Smooth muscle cell (in vitro differentiated cells): ENCODE results near the gene SRRM3. TPM values are rescaled to one million over a fixed set of nuclear protein-coding genes. Genes with fewer than 3 reads are reported as not detected.

Experiments
- DNase-seq: peaks from one replicate; lab custom pipeline; 2025; ENCODE audit not compliant: unreplicated experiment; lab: John Stamatoyannopoulos, UW
- H2AFZ ChIP-seq: fragments of 200-600 bp; sonication (generic); 2 replicates; pipeline ENCODE4 v1.6.0; 2016; ENCODE audit warnings: antibody characterized with exemption, low read depth, mild to moderate bottlenecking
- H3F3A ChIP-seq: fragments of 200-600 bp; sonication (generic); 2 replicates; pipeline ENCODE4 v1.6.0; 2017; ENCODE audit warnings: antibody characterized with exemption, low read depth
- H3K27ac ChIP-seq: fragments of 200-600 bp; sonication (generic); 2 replicates; pipeline ENCODE4 v1.5.1; 2016; ENCODE audit warnings: low read depth, mild to moderate bottlenecking
- H3K27me3 ChIP-seq: fragments of 200-600 bp; sonication (generic); 2 replicates; pipeline ENCODE4 v1.6.1; 2016; ENCODE audit warnings: low read depth, mild to moderate bottlenecking
- H3K36me3 ChIP-seq: fragments of 200-600 bp; sonication (generic); 2 replicates; pipeline ENCODE4 v1.5.1; 2016; ENCODE audit warnings: low read depth
- H3K4me1 ChIP-seq: fragments of 200-600 bp; sonication (generic); 2 replicates; pipeline ENCODE4 v1.5.1; 2016; ENCODE audit warnings: low read depth
- H3K4me2 ChIP-seq: fragments of 200-600 bp; sonication (generic); 2 replicates; pipeline ENCODE4 v1.6.0; 2016; ENCODE audit warnings: mild to moderate bottlenecking
- H3K4me3 ChIP-seq: fragments of 200-600 bp; sonication (generic); 2 replicates; pipeline ENCODE4 v1.5.1; 2016; ENCODE audit warnings: mild to moderate bottlenecking
- H3K79me2 ChIP-seq: fragments of 200-600 bp; sonication (generic); 2 replicates; pipeline ENCODE4 v1.6.0; 2016; ENCODE audit warnings: low read depth, mild to moderate bottlenecking
- H3K9ac ChIP-seq: fragments of 200-600 bp; sonication (generic); 2 replicates; pipeline ENCODE4 v1.6.0; 2016; ENCODE audit warnings: low read depth
- H3K9me3 ChIP-seq: fragments of 200-600 bp; sonication (generic); replicated peaks from 2 replicates; pipeline ENCODE4 v1.5.1; 2016; ENCODE audit warnings: low read depth
- H4K20me1 ChIP-seq: fragments of 200-600 bp; sonication (generic); 2 replicates; pipeline ENCODE4 v1.6.0; 2016; ENCODE audit warnings: low read depth
- WGBS: methylation state at CpG from one replicate; pipeline ENCODE4 v1.1.7; 2016; ENCODE audit warnings: low lambda C conversion rate; 5-methylcytosine and 5-hydroxymethylcytosine counted together
- polyA plus RNA-seq: library from polyadenylated mRNA; unstranded; fragments of >200 nt; fragmentation: Nextera tagmentation; extraction: Ambion mirVana; gene quantifications from 2 replicates; pipeline ENCODE4 v1.2.1, GENCODE V29; 2016
- total RNA-seq: library from RNA; depleted of rRNA; stranded (reverse); fragments of >200 nt; gene quantifications from 2 replicates; pipeline ENCODE4 v1.2.3, GENCODE V29; 2014
- TF ChIP-seq, protein P1 (sequence below): fragments of 200-600 bp; sonication (generic); IDR thresholded peaks from 2 replicates; pipeline ENCODE4 v1.5.1; 2017; ENCODE audit warnings: borderline replicate concordance, mild to moderate bottlenecking, antibody characterized with exemption; ENCODE audit not compliant: insufficient read depth, poor library complexity, severe bottlenecking

The SRRM3 gene
- total and polyA plus RNA-seq, 2 experiments from 2014 or later: 3.6 to 10.9 TPM

DNA sequence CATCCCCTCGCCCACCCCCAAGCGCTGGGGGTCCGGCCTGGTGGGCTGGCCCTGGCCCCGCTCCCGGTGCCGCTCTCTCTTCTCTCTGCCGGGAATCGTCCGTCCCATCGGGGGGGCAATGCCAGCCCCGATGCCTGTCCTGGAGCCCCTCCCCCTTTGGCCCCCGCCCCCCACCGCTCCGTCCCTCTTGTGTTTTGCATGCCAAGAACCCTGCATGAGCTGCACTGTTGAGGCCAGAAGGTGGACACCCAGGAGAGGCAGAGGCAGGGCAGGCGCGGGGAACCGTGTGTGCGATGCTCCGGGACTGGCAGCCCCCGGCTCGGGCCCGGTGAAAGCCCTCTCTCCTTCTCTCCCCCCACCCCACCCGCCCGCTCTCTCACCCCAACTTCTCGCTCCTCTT, 78.7 kb downstream of the SRRM3 start:
- Histone ChIP-seq H4K20me1 (no peaks in the 10 kb centered on the region), H3K9ac (no peak overlapping the region), H3K4me2 (peak overlapping the region; percentile 83), H3K4me1 (no peaks in the 10 kb centered on the region), H3K79me2 (no peaks in the 10 kb centered on the region), H2AFZ (no peak overlapping the region), H3K9me3 (no peaks in the 10 kb centered on the region), H3K4me3 (no peak overlapping the region), H3K36me3 (no peaks in the 10 kb centered on the region), H3K27ac (no peak overlapping the region), H3K27me3 (peaks cover 14% of the 10 kb centered on the region), H3F3A (no peaks in the 10 kb centered on the region)
- WGBS: 10% methylated on average over 2 of the region's 25 CpGs
- TF ChIP-seq, protein P1, sequence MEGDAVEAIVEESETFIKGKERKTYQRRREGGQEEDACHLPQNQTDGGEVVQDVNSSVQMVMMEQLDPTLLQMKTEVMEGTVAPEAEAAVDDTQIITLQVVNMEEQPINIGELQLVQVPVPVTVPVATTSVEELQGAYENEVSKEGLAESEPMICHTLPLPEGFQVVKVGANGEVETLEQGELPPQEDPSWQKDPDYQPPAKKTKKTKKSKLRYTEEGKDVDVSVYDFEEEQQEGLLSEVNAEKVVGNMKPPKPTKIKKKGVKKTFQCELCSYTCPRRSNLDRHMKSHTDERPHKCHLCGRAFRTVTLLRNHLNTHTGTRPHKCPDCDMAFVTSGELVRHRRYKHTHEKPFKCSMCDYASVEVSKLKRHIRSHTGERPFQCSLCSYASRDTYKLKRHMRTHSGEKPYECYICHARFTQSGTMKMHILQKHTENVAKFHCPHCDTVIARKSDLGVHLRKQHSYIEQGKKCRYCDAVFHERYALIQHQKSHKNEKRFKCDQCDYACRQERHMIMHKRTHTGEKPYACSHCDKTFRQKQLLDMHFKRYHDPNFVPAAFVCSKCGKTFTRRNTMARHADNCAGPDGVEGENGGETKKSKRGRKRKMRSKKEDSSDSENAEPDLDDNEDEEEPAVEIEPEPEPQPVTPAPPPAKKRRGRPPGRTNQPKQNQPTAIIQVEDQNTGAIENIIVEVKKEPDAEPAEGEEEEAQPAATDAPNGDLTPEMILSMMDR: no peak
- no peak for DNase-seq

DNA sequence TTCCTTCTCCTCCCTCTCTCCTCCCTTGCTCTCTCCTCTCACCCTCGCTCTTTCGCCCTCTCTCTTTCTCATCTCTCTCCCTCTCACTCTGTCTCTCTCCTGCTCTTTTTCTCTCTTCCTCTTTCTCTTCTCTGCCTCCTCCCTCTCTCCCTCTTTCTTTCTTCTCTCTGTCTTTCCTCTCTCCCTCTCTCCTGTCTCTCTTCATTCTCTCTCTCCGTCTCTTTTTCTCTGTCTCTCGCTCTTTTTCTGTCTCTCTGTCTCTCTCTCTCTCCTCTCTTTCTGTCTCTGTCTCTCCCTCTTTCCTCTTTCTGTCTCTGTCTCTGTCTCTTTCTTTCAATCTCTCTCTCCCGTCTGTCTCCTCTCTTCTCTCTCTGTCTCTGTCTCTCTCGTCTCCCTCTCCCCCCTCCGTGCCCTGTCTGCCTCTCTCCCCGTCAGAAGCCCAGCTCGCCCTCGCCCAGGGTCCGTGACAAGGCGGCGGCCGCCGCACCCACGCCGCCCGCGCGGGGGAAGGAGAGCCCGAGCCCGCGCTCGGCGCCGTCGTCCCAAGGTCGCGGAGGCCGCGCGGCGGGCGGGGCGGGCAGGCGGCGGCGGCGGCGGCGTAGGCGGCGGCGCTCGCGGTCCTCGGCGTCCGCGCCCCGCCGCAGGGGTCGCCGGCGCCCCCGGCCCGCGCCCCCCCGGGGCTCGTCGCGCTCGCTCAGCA, 79.5 kb downstream of the SRRM3 start:
- Histone ChIP-seq H3K36me3 (no peaks in the 10 kb centered on the region), H2AFZ (peak overlapping the region; percentile 81), H3K27ac (no peak overlapping the region), H4K20me1 (no peaks in the 10 kb centered on the region), H3K4me1 (no peaks in the 10 kb centered on the region), H3K4me2 (peak overlapping the region; percentile 87), H3K9me3 (no peaks in the 10 kb centered on the region), H3K9ac (peak overlapping the region; percentile 47), H3F3A (no peaks in the 10 kb centered on the region), H3K4me3 (peak overlapping the region; percentile 45), H3K79me2 (no peaks in the 10 kb centered on the region), H3K27me3 (peaks cover 14% of the 10 kb centered on the region)
- DNase-seq: no peak
- WGBS: 4% methylated on average over 39 of the region's 63 CpGs
- TF ChIP-seq, protein P1: no peak

DNA sequence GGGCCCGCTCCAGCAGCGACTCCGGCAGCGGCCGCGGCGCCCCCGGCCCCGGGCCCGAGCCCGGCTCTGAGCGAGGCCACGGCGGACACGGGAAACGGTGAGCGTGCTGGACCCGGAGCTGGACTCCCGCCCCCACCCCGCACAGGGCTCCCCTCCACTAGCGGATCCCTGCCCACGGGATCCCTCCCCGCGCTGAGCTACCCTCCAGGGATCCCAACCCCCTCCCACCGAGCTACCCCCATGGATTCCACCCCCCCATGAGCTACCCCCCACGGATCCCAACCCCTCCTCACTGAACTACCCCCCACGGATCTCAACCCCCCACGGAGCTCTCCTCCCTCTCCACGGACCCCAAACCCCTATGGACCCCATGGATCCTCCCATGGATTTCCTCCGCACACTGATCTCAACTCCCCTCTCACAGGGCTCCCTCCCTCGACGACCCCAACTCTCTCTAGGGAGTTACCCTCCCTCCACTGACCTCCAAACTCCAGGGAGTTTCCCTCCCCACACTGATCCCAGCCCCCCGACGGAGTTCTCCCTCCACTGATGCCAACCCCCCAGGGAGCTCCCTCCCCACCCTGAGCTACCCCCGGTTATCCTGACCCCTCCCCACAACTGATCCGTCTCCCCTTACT, 80.1 kb downstream of the SRRM3 start:
- WGBS: 0% methylated on average over 12 of the region's 36 CpGs
- Histone ChIP-seq H3K4me3 (peak overlapping the region; percentile 63), H3K36me3 (no peaks in the 10 kb centered on the region), H3K9me3 (no peaks in the 10 kb centered on the region), H3K27me3 (peaks cover 14% of the 10 kb centered on the region), H2AFZ (no peak overlapping the region), H3K4me1 (no peaks in the 10 kb centered on the region), H3K27ac (no peak overlapping the region), H3K4me2 (peak overlapping the region; percentile 87), H3K9ac (no peak overlapping the region), H3K79me2 (no peaks in the 10 kb centered on the region), H3F3A (no peaks in the 10 kb centered on the region), H4K20me1 (no peaks in the 10 kb centered on the region)
- no peak for DNase-seq
- TF ChIP-seq, protein P1: no peak
